Mammary epithelial cell (primary cell): ENCODE data around the gene SNX25.

Experiments used
- EZH2 ChIP-seq: IDR thresholded peaks from 2 replicates; pipeline ENCODE4 v1.6.1; 2012; ENCODE audit warnings: low read length, inconsistent platforms, borderline replicate concordance
- TF ChIP-seq, protein P1 (sequence below), 2 donors: IDR thresholded peaks in 1 of 2; conservative IDR thresholded peaks in 1 of 2; 2 replicates each; pipeline ENCODE4 v1.5.1; 2011 to 2012; ENCODE audit warnings: inconsistent platforms in 2 of 2, low read length in 2 of 2, mild to moderate bottlenecking in 2 of 2, control low read depth in 1 of 2, low read depth in 1 of 2; ENCODE audit not compliant: insufficient read depth in 1 of 2; ENCODE audit errors: extremely low read depth in 1 of 2

DNA sequence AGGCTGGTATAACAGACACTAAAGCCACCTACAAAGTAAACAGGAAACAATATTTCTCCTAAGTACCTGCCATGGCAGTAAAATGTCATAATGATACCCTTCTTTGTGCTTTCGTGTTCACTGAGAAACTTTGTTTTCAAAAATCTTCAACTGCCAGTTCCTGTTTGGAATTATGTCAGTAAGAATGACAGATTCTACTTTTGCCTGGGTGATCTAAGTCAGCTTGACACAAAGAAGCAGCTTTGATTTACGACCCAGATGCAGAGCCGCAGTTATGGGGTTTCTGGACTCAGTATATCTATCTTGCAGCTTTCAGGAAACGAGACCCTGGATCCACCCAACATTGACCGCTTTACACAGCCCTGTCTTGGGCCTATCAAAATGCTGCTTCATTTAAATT, 71.2 kb downstream of the SNX25 start:
- TF ChIP-seq, protein P1, sequence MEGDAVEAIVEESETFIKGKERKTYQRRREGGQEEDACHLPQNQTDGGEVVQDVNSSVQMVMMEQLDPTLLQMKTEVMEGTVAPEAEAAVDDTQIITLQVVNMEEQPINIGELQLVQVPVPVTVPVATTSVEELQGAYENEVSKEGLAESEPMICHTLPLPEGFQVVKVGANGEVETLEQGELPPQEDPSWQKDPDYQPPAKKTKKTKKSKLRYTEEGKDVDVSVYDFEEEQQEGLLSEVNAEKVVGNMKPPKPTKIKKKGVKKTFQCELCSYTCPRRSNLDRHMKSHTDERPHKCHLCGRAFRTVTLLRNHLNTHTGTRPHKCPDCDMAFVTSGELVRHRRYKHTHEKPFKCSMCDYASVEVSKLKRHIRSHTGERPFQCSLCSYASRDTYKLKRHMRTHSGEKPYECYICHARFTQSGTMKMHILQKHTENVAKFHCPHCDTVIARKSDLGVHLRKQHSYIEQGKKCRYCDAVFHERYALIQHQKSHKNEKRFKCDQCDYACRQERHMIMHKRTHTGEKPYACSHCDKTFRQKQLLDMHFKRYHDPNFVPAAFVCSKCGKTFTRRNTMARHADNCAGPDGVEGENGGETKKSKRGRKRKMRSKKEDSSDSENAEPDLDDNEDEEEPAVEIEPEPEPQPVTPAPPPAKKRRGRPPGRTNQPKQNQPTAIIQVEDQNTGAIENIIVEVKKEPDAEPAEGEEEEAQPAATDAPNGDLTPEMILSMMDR (conservative IDR thresholded peaks at IDR 0.05 in 1 of 2, IDR thresholded peaks at IDR 0.05 in 1 of 2; ENCODE audit: extremely low read depth in 1 of 2, insufficient read depth in 1 of 2, low read depth in 1 of 2, low read length in 2 of 2), result no peak
- TF ChIP-seq EZH2, result no peak
